Stimulated activated CD4-positive, alpha-beta T cell treated with anti-CD3 and anti-CD28 coated beads, Interleukin-2, amount 100 ng/mL, for 48 hours (primary cell): Measurements from ENCODE around the gene MYL6.
A peak's percentile ranks its signal among the peaks of the same experiment; 100 is the strongest.
"Not testable (repeated sequence)": the region's sequence is repeated elsewhere in the genome, so short reads cannot be mapped to it uniquely, and the experiment has no call there.

Experiments used
- DNase-seq, 2 donors: peaks; one replicate each; pipeline ENCODE4 v3.0.0-alpha.2; 2020

MYL6 gene

GRCh38 chr12:56129942-56130495, 28.1 kb upstream of the MYL6 start:
- DNase-seq = no peak

- DNase-seq = no peak
Measured at GRCh38 chr12:56130876-56131275, 27.3 kb upstream of the MYL6 start.

GRCh38 chr12:56134897-56135296, 23.3 kb upstream of the MYL6 start:
- no peak for DNase-seq

- DNase-seq = no peak
Measured at GRCh38 chr12:56137853-56138571, 20.1 kb upstream of the MYL6 start.

GRCh38 chr12:56141946-56142784, 16.0 kb upstream of the MYL6 start:
- no peak for DNase-seq

- no peak for DNase-seq
Measured at GRCh38 chr12:56143217-56143616, 14.9 kb upstream of the MYL6 start.

- no peak for DNase-seq
Measured at GRCh38 chr12:56143870-56144269, 14.3 kb upstream of the MYL6 start.

- DNase-seq = no peak
Measured at GRCh38 chr12:56145217-56145616, 12.9 kb upstream of the MYL6 start.

- no peak for DNase-seq
Measured at GRCh38 chr12:56146492-56147460, 11.4 kb upstream of the MYL6 start.

GRCh38 chr12:56150563-56150962, 7.6 kb upstream of the MYL6 start:
- DNase-seq = no peak

- peak; percentile 53 to 68 for DNase-seq
Measured at GRCh38 chr12:56151672-56152131, 6.5 kb upstream of the MYL6 start.

GRCh38 chr12:56152132-56152755, 5.9 kb upstream of the MYL6 start, which contains the start of gene MYL6B:
TSS of gene MYL6B (plus strand) at chr12:56152587. CDS start at chr12:56153919, 1,332 bp downstream.
- peak; percentile 90 to 92 for DNase-seq

- DNase-seq = no peak
Measured at GRCh38 chr12:56152756-56153677, 5.1 kb upstream of the MYL6 start.

GRCh38 chr12:56153678-56154065, 4.5 kb upstream of the MYL6 start:
- DNase-seq = no peak

GRCh38 chr12:56154246-56154771, 3.9 kb upstream of the MYL6 start:
- DNase-seq = no peak

- DNase-seq = no peak
Measured at GRCh38 chr12:56154818-56155217, 3.3 kb upstream of the MYL6 start.

- DNase-seq = no peak
Measured at GRCh38 chr12:56155256-56155845, 2.8 kb upstream of the MYL6 start.

GRCh38 chr12:56156464-56157200, 1.5 kb upstream of the MYL6 start:
- not testable (repeated sequence) for DNase-seq
